SU-DHL-6 (cell line): ENCODE data around the gene EN2.
"Not testable (repeated sequence)": the region's sequence is repeated elsewhere in the genome, so short reads cannot be mapped to it uniquely, and the experiment has no call there.

Experiments
- H2AFZ ChIP-seq: fragments of 200-600 bp; sonication (generic); 2 replicates; pipeline ENCODE4 v1.6.1; 2014; ENCODE audit warnings: low read depth, mild to moderate bottlenecking, moderate library complexity, mixed read lengths, antibody characterized with exemption, low read length; ENCODE audit not compliant: severe bottlenecking
- H3F3A ChIP-seq: fragments of 200-600 bp; shearing (Covaris generic); 2 replicates; pipeline ENCODE4 v1.6.0; 2016; ENCODE audit warnings: antibody characterized with exemption, mild to moderate bottlenecking; ENCODE audit not compliant: insufficient read depth
- H3K27ac ChIP-seq: fragments of 200-600 bp; sonication (generic); 2 replicates; pipeline ENCODE4 v1.5.1; 2016; ENCODE audit warnings: low read depth, mild to moderate bottlenecking, low read length, moderate library complexity, mixed read lengths
- H3K27me3 ChIP-seq: fragments of 200-600 bp; sonication (generic), shearing (Covaris generic); 2 replicates; pipeline ENCODE4 v1.6.0; 2014; ENCODE audit warnings: mild to moderate bottlenecking, low read length
- H3K36me3 ChIP-seq: fragments of 200-600 bp; sonication (generic); 2 replicates; pipeline ENCODE4 v1.6.1; 2014; ENCODE audit warnings: mild to moderate bottlenecking, low read length, mixed read lengths
- H3K4me2 ChIP-seq: fragments of 300-600, 200-600 bp; shearing (Covaris generic), sonication (generic); 2 replicates; pipeline ENCODE4 v1.6.0; 2014; ENCODE audit warnings: low read length, low read depth, mild to moderate bottlenecking; ENCODE audit not compliant: poor library complexity, severe bottlenecking
- H3K4me3 ChIP-seq: fragments of 200-600 bp; sonication (generic); 2 replicates; pipeline ENCODE4 v1.5.1; 2014; ENCODE audit warnings: antibody characterized with exemption, low read length, mild to moderate bottlenecking, mixed read lengths; ENCODE audit not compliant: insufficient read depth, poor library complexity, severe bottlenecking
- H3K79me2 ChIP-seq: fragments of 200-600 bp; sonication (generic); 2 replicates; pipeline ENCODE4 v1.6.1; 2014; ENCODE audit warnings: mild to moderate bottlenecking, low read length, moderate library complexity; ENCODE audit not compliant: insufficient read depth
- H3K9ac ChIP-seq: fragments of 200-600 bp; sonication (generic); 2 replicates; pipeline ENCODE4 v1.7.0; 2014; ENCODE audit warnings: mild to moderate bottlenecking, low read length
- H3K9me2 ChIP-seq: fragments of 200-600 bp; sonication (generic); replicated peaks from 2 replicates; pipeline ENCODE4 v1.6.1; 2014; ENCODE audit warnings: low read length; ENCODE audit not compliant: insufficient read depth
- H3K9me3 ChIP-seq: fragments of 200-600 bp; sonication (generic); 2 replicates; pipeline ENCODE4 v1.6.1; 2014; ENCODE audit warnings: low read length, mixed read lengths; ENCODE audit not compliant: insufficient read depth
- H4K20me1 ChIP-seq: fragments of 200-600 bp; sonication (generic); 2 replicates; pipeline ENCODE4 v1.6.1; 2014; ENCODE audit warnings: low read depth, mild to moderate bottlenecking, antibody characterized with exemption, low read length, moderate library complexity, mixed read lengths
- CTCF ChIP-seq: fragments of 200-600 bp; sonication (generic); IDR thresholded peaks from one replicate; pipeline ENCODE4 v1.5.1; 2017; ENCODE audit warnings: antibody characterized with exemption, mild to moderate bottlenecking, low read length, moderate library complexity; ENCODE audit not compliant: insufficient read depth, poor library complexity, severe bottlenecking
- EZH2phosphoT487 ChIP-seq: fragments of 200-600 bp; sonication (generic), shearing (Covaris generic); conservative IDR thresholded peaks from 2 replicates; pipeline ENCODE4 v1.6.1; 2018; ENCODE audit warnings: mild to moderate bottlenecking, antibody characterized with exemption, low read length, moderate library complexity, mixed read lengths

EN2 gene

DNA sequence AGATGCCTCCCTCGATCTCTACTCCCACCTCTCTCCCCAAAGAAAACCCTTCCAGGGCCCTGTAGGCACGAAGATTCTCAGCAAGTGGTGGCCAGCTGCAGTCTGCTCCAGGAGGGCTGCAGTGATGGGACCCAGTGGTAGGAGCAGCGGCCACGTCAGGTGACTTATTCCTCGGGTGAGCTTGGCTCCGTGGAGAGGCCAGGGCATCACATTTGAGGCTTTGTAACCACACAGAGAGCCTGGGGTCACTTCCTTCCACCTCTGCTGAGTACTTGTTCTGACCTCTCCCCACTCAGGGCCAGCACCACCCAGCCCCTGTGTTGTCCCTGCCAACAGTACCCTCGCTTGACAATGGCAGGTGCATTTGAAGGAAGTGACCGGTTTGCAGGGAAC lies 17.9 kb upstream of the EN2 start:
- H3K27me3 ChIP-seq, result no peaks in the 10 kb centered on the region
- H3K9me3 ChIP-seq, result no peaks in the 10 kb centered on the region
- no peaks in the 10 kb centered on the region for H3K9me2 ChIP-seq
- no peak overlapping the region for H3K4me3 ChIP-seq
- H3F3A ChIP-seq, result no peaks in the 10 kb centered on the region
- H3K36me3 ChIP-seq, result no peaks in the 10 kb centered on the region
- no peak overlapping the region for H3K9ac ChIP-seq
- TF ChIP-seq EZH2phosphoT487 (no peak), CTCF (no peak)
- H3K79me2 ChIP-seq, result no peaks in the 10 kb centered on the region
- H3K4me2 ChIP-seq, result no peak overlapping the region
- H2AFZ ChIP-seq, result no peak overlapping the region
- no peak overlapping the region for H3K27ac ChIP-seq
- H4K20me1 ChIP-seq, result no peaks in the 10 kb centered on the region

GRCh38 chr7:155441856-155442255 lies 16.1 kb upstream of the EN2 start:
- H3K4me2 ChIP-seq, result no peak overlapping the region
- H3F3A ChIP-seq, result no peaks in the 10 kb centered on the region
- no peak overlapping the region for H3K27ac ChIP-seq
- no peaks in the 10 kb centered on the region for H3K27me3 ChIP-seq
- H3K9me3 ChIP-seq, result no peaks in the 10 kb centered on the region
- no peaks in the 10 kb centered on the region for H3K79me2 ChIP-seq
- no peaks in the 10 kb centered on the region for H3K36me3 ChIP-seq
- H3K9me2 ChIP-seq, result no peaks in the 10 kb centered on the region
- no peak overlapping the region for H3K9ac ChIP-seq
- H3K4me3 ChIP-seq, result no peak overlapping the region
- no peak for TF ChIP-seq EZH2phosphoT487
- no peak for TF ChIP-seq CTCF
- H2AFZ ChIP-seq, result no peak overlapping the region
- H4K20me1 ChIP-seq, result no peaks in the 10 kb centered on the region

GRCh38 chr7:155444746-155445145 lies 13.2 kb upstream of the EN2 start:
- H3K79me2 ChIP-seq, result no peaks in the 10 kb centered on the region
- TF ChIP-seq CTCF (no peak), EZH2phosphoT487 (no peak)
- H3F3A ChIP-seq, result no peaks in the 10 kb centered on the region
- H3K27ac ChIP-seq, result no peak overlapping the region
- H3K27me3 ChIP-seq, result no peaks in the 10 kb centered on the region
- H3K9ac ChIP-seq, result no peak overlapping the region
- H3K9me3 ChIP-seq, result no peaks in the 10 kb centered on the region
- no peaks in the 10 kb centered on the region for H3K9me2 ChIP-seq
- no peaks in the 10 kb centered on the region for H3K36me3 ChIP-seq
- H3K4me3 ChIP-seq, result no peak overlapping the region
- H4K20me1 ChIP-seq, result no peaks in the 10 kb centered on the region
- H2AFZ ChIP-seq, result no peak overlapping the region
- H3K4me2 ChIP-seq, result no peak overlapping the region

DNA sequence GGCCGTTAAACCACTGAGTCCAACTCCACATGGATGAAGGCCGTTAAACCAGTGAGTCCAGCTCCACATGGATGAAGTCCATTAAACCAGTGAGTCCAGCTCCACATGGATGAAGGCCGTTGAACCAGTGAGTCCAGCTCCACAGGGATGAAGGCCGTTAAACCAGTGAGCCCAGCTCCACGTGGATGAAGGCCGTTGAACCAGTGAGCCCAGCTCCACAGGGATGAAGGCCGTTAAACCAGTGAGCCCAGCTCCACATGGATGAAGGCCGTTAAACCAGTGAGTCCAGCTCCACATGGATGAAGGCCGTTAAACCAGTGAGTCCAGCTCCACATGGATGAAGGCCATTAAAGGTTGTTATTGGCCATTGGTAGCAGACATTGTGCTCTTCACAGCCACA lies 12.3 kb upstream of the EN2 start:
- H3K4me3 ChIP-seq, H3K4me2 ChIP-seq, H4K20me1 ChIP-seq, H3K27ac ChIP-seq, H3K9me2 ChIP-seq, H3K9me3 ChIP-seq, H3K27me3 ChIP-seq, H3K36me3 ChIP-seq, H2AFZ ChIP-seq, H3K79me2 ChIP-seq, H3K9ac ChIP-seq, H3F3A ChIP-seq: not testable (repeated sequence)
